ENCODE results near the gene FAM89B.

GRCh38 chr11:65585396-65586246, 13.3 kb downstream of the FAM89B start:
- TF ChIP-seq, protein P1, sequence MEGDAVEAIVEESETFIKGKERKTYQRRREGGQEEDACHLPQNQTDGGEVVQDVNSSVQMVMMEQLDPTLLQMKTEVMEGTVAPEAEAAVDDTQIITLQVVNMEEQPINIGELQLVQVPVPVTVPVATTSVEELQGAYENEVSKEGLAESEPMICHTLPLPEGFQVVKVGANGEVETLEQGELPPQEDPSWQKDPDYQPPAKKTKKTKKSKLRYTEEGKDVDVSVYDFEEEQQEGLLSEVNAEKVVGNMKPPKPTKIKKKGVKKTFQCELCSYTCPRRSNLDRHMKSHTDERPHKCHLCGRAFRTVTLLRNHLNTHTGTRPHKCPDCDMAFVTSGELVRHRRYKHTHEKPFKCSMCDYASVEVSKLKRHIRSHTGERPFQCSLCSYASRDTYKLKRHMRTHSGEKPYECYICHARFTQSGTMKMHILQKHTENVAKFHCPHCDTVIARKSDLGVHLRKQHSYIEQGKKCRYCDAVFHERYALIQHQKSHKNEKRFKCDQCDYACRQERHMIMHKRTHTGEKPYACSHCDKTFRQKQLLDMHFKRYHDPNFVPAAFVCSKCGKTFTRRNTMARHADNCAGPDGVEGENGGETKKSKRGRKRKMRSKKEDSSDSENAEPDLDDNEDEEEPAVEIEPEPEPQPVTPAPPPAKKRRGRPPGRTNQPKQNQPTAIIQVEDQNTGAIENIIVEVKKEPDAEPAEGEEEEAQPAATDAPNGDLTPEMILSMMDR (IDR thresholded peaks at IDR 0.05; ENCODE audit: insufficient read depth, low read length, poor library complexity, severe bottlenecking): no peak
- no peak for TF ChIP-seq EZH2phosphoT487 (conservative IDR thresholded peaks at IDR 0.05; ENCODE audit: low read length)

Measured in SU-DHL-6 (cell line).